Superior temporal gyrus (tissue), 1 donor: ENCODE measurements around the gene DRD4.

Experiments
- DNase-seq: peaks from one replicate; pipeline ENCODE4 v3.0.0-alpha.2; 2016; ENCODE audit errors: extremely low spot score

DRD4 gene

GRCh38 chr11:636511-637332 lies at the start of gene DRD4:
Gene DRD4 (plus strand): TSS chr11:637269. CDS start chr11:637305, 36 bp downstream.
- no peak for DNase-seq

- DNase-seq, result no peak
Measured at GRCh38 chr11:587546-587945, 49.5 kb upstream of the DRD4 start.

- DNase-seq, result no peak
Measured at GRCh38 chr11:587978-588380, 49.1 kb upstream of the DRD4 start.

DNA sequence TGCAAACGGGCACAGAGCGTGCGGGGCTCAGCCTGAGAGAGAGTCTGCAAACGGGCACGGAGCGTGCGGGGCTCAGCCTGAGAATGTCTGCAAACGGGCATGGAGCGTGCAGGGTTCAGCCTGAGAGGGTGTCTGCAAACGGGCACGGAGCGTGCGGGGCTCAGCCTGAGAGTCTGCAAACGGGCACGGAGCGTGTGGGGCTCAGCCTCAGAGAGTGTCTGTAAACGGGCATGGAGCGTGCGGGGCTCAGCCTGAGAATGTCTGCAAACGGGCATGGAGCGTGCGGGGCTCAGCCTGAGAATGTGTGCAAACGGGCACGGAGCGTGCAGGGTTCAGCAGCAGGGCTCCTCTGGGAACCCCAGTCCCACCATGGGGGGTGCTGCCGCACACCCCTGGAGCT lies 47.3 kb upstream of the DRD4 start:
- no peak for DNase-seq

GRCh38 chr11:590997-591396 lies 46.1 kb upstream of the DRD4 start:
- no peak for DNase-seq

DNA sequence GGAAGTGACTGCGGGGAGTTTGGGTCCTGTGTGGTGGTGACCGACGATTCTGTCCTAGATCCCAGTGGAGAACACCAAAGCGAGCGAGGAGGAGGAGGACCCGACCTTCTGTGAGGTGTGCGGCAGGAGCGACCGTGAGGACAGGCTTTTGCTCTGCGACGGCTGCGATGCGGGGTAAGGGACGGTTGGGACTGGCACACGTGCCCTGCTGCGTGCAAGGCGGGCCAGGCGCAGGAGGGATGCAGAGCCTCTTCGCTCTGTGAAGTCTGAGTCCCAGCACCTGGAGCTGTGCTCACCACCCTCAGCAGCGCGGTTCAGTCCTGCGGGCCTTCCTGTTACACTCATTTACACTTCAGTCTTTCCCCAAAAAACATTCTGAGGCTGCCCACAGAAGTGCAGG lies 44.6 kb upstream of the DRD4 start:
- DNase-seq, result no peak

DNA sequence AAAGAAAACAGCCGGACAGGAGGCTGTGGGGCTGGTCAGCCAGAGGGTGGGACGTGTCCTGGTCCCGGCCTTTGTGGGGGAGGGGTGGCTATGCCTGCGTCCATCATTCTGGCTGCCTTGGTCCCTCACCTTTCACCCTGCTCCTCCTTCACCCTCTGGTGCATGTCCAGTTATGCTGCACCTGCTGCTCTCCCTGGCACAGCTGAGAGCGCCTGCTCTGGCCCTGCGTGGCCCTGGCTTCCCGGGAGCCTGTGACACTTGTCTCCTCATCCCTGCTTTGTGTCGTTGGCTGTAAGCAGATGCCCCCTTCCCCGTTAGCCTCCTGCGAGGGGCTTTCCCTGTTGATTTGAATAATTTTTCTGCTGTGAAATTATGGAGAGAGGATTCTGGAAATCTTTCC lies 44.2 kb upstream of the DRD4 start:
- no peak for DNase-seq

- DNase-seq, result no peak
Measured at GRCh38 chr11:593347-593746, 43.7 kb upstream of the DRD4 start.

GRCh38 chr11:595400-595799 lies 41.7 kb upstream of the DRD4 start:
- no peak for DNase-seq

DNA sequence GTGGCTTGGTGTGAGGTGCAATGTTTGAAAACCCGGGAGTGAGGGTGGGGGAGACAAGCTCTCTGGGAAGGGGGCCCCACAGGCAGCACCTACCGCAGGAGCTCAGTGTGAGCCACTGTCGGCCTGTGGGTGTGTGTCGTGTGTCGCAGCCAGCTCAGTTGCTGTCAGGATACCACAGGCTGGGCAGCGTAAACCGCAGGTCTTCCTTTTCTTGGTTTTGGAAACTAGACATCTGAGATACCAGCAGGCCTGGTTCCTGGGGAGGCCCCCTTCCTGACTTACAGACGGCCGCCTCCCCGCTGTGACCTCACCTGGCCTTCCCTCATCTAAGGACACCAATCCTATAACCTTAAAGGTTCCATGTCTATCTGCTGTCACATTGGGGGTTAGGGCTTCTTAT lies 40.7 kb upstream of the DRD4 start:
- no peak for DNase-seq

DNA sequence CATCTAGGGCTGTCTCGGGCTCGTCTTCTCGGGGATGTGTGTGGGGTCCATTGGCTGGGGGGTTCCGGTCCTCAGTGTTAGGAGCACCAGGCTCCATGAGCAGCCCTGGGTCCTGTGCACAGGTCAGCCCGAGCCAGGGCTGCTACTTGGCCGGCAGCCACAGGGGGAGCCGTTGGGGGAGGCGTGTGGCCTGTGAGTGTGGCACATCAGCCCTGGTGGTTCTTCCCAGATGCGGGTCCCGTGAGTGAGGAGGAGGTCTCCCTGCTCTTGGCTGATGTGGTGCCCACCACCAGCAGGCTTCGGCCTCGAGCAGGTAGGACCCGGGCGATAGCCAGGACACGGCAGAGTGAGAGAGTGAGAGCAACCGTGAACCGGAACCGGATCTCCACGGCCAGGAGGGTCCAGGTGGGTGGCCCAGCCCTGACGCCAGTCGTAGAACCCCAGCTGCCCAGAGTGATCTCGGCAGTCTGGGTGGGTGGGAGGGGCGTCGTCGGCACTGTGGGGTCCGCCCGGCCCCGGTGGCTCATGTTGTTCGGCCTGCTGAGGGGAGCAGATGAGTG lies 39.8 kb upstream of the DRD4 start:
- DNase-seq, result no peak

DNA sequence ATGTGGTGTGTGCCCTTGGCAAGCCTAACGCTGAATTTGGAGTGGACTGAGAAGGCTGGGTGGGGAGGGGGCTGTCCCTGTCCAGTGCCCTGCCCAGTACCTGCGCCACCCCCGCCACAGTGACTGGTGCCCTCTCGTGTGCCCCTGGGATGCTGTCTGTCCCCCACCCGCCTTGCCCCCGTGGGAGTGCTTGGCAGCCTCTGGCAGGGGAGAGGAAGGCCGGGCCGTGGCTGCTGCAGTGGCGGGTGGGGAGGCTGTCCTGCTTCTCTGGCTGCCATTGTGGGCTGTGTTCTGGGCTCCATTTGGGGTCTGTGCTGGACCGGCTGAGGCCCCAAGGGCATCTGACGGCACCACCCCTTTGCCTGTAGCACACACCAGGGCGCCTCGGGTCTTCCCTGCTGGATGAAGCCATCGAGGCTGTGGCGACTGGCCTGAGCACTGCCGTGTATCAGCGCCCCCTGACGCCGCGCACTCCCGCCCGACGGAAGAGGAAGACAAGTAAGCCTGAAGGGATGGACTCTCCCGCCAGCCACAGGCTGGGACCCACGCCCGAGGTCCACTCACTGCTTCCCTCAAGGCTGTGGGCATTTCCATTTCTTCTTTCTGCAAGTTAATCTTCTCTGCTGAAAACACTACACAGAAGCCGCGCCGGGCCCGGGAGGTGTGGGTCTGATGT lies 38.9 kb upstream of the DRD4 start:
- DNase-seq, result no peak

- no peak for DNase-seq
Measured at GRCh38 chr11:601573-602245, 35.4 kb upstream of the DRD4 start.

GRCh38 chr11:603154-603553 lies 33.9 kb upstream of the DRD4 start:
- DNase-seq, result no peak

DNA sequence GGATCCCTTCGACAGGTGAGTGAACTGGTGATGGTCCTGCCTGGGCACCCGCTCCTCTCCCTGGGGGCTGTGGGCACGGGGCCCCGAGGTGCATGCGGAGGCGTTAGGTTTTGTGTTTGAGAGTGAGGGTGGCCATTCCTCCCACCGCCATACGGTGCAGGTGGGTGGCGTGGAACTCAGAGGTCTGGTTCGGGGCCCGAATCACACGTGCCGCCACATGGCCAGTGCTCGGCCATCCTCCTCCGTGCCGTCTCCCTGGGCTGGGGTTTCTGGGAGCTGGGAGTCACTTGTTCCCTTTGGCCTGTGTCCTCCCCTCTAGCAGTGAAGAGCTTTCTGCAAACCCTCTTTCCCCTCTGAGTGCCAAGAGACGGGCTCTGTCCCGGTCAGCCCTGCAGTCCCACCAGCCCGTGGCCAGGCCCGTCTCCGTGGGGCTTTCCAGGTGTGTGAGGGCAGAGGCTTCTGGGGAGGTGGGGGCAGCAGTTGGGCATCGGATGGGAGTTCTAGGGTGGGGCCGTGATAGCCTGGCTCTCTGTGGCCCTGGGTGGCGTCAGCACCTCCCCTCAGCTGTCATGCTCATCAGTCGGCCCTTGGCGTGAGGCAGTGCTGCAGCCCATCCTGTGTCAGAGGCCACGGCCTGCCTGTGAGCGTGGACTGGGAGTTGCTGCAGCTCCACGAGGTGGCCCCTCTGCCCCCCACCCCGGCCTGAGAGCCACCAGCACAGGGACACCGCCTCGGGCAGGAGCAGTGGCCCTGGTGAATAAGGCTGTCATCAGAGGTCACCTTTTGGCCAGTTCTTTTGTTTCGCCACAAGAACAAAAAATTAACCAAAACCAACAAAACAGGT lies 31.6 kb upstream of the DRD4 start:
- DNase-seq, result no peak

GRCh38 chr11:606245-606644 lies 30.8 kb upstream of the DRD4 start:
- DNase-seq, result no peak

GRCh38 chr11:607020-607780 lies 29.9 kb upstream of the DRD4 start:
- no peak for DNase-seq

DNA sequence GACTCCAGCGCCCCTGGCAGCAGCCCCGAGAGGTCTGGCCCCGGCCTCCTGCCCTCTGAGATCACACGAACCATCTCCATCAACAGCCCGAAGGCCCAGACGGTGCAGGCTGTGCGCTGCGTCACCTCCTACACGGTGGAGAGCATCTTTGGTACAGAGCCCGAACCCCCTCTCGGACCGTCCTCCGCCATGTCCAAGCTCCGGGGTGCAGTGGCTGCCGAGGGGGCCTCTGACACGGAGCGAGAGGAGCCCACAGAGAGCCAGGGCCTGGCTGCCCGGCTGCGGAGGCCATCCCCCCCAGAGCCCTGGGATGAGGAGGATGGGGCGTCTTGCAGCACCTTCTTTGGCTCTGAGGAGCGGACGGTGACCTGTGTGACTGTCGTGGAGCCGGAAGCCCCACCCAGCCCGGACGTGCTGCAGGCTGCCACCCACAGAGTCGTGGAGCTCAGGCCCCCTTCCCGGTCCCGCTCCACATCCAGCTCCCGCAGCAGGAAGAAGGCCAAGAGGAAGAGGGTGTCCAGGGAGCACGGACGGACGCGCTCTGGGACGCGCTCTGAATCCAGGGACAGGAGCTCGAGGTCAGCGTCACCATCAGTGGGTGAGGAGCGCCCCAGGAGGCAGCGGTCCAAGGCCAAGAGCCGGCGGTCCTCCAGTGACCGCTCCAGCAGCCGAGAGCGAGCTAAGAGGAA lies 29.0 kb upstream of the DRD4 start:
- DNase-seq, result no peak

GRCh38 chr11:608791-609251 lies 28.2 kb upstream of the DRD4 start:
- DNase-seq, result no peak

- DNase-seq, result no peak
Measured at GRCh38 chr11:609341-609811, 27.7 kb upstream of the DRD4 start.
